Measurements from ENCODE around the gene ONECUT2. TPM values are rescaled to one million over a fixed set of nuclear protein-coding genes. Genes with fewer than 3 reads are reported as not detected.

Gene ONECUT2
- total RNA-seq, 1 experiment from 2014 or later = 4.3 TPM

DNA sequence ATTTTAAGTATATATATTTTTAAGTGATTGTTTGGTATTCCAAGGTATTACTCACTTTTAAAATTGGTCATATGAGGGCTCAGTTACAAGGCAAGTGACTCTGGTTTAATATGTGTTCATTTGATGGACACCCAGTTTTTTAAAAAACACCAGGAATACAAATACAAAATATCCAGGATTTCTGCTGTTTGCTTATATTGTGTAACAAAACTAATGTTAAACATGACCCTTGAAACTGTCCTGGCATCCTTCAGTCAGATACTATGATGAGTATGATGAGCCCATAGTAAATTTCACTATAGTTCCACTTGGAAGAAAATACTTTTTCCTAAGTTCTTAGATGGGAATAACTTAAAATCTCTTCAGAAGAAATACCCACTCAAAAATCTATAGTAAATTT is 11.4 kb upstream of the ONECUT2 start:
- Histone ChIP-seq H3K36me3 (ENCODE audit: control insufficient read depth in 1 of 2, insufficient read depth in 2 of 2, low read length in 2 of 2) (no peaks in the 10 kb centered on the region), H3K9ac (ENCODE audit: low read length) (no peak overlapping the region), H3K79me2 (ENCODE audit: insufficient read depth, low read length) (no peaks in the 10 kb centered on the region), H3K27ac (ENCODE audit: low read depth, low read length) (no peak overlapping the region), H3K4me3 (replicated peaks in 1 of 2; ENCODE audit: low read depth in 1 of 2, low read length in 2 of 2) (no peak overlapping the region), H4K20me1 (ENCODE audit: insufficient read depth) (no peaks in the 10 kb centered on the region), H2AFZ (ENCODE audit: low read depth, low read length, poor library complexity, severe bottlenecking) (no peak overlapping the region), H3K9me3 (ENCODE audit: control insufficient read depth in 1 of 2, insufficient read depth in 1 of 2, low read depth in 1 of 2, low read length in 2 of 2) (no peaks in the 10 kb centered on the region), H3K9me2 (ENCODE audit: insufficient read depth) (no peaks in the 10 kb centered on the region), H3K4me1 (ENCODE audit: control insufficient read depth in 1 of 2, insufficient read depth in 2 of 2, low read length in 2 of 2) (no peaks in the 10 kb centered on the region), H3K27me3 (ENCODE audit: insufficient read depth, low read length) (peaks cover 38% of the 10 kb centered on the region), H3K4me2 (ENCODE audit: low read length) (no peak overlapping the region)
- TF ChIP-seq, protein P1, sequence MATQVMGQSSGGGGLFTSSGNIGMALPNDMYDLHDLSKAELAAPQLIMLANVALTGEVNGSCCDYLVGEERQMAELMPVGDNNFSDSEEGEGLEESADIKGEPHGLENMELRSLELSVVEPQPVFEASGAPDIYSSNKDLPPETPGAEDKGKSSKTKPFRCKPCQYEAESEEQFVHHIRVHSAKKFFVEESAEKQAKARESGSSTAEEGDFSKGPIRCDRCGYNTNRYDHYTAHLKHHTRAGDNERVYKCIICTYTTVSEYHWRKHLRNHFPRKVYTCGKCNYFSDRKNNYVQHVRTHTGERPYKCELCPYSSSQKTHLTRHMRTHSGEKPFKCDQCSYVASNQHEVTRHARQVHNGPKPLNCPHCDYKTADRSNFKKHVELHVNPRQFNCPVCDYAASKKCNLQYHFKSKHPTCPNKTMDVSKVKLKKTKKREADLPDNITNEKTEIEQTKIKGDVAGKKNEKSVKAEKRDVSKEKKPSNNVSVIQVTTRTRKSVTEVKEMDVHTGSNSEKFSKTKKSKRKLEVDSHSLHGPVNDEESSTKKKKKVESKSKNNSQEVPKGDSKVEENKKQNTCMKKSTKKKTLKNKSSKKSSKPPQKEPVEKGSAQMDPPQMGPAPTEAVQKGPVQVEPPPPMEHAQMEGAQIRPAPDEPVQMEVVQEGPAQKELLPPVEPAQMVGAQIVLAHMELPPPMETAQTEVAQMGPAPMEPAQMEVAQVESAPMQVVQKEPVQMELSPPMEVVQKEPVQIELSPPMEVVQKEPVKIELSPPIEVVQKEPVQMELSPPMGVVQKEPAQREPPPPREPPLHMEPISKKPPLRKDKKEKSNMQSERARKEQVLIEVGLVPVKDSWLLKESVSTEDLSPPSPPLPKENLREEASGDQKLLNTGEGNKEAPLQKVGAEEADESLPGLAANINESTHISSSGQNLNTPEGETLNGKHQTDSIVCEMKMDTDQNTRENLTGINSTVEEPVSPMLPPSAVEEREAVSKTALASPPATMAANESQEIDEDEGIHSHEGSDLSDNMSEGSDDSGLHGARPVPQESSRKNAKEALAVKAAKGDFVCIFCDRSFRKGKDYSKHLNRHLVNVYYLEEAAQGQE (IDR thresholded peaks at IDR 0.05; ENCODE audit: low read depth) = no peak
- no peak for TF ChIP-seq FOSL1 (IDR thresholded peaks at IDR 0.05; ENCODE audit: low read depth)
- TF ChIP-seq JUND (IDR thresholded peaks at IDR 0.05) = no peak
- TF ChIP-seq, protein P2, sequence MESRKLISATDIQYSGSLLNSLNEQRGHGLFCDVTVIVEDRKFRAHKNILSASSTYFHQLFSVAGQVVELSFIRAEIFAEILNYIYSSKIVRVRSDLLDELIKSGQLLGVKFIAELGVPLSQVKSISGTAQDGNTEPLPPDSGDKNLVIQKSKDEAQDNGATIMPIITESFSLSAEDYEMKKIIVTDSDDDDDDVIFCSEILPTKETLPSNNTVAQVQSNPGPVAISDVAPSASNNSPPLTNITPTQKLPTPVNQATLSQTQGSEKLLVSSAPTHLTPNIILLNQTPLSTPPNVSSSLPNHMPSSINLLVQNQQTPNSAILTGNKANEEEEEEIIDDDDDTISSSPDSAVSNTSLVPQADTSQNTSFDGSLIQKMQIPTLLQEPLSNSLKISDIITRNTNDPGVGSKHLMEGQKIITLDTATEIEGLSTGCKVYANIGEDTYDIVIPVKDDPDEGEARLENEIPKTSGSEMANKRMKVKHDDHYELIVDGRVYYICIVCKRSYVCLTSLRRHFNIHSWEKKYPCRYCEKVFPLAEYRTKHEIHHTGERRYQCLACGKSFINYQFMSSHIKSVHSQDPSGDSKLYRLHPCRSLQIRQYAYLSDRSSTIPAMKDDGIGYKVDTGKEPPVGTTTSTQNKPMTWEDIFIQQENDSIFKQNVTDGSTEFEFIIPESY (IDR thresholded peaks at IDR 0.05; ENCODE audit: extremely low read depth, insufficient replicate concordance, low read length) = no peak
- no peak for TF ChIP-seq POLR2A (IDR thresholded peaks at IDR 0.05; ENCODE audit: borderline replicate concordance, extremely low read depth, insufficient read depth, insufficient read length)
- no peak for TF ChIP-seq ELF1 (IDR thresholded peaks at IDR 0.05; ENCODE audit: borderline replicate concordance, low read depth)
- TF ChIP-seq CBX3 (IDR thresholded peaks at IDR 0.05; ENCODE audit: low read depth) = no peak
- TF ChIP-seq SIN3A (IDR thresholded peaks at IDR 0.05; ENCODE audit: low read depth) = no peak
- TF ChIP-seq YY1 (IDR thresholded peaks at IDR 0.05; ENCODE audit: extremely low read depth, insufficient replicate concordance, low read depth, low read length) = no peak
- TF ChIP-seq ZNF274 (IDR thresholded peaks at IDR 0.05; ENCODE audit: low read depth, low read length) = no peak
- no peak for TF ChIP-seq EZH2phosphoT487 (IDR thresholded peaks at IDR 0.05; ENCODE audit: borderline replicate concordance)
- no peak for TF ChIP-seq RAD21 (IDR thresholded peaks at IDR 0.05; ENCODE audit: low read depth)
- POLR2A ChIA-PET = no interaction called here
- RAD21 ChIA-PET (ENCODE audit: low non-redundant PET in 1 of 2, low total read pairs in 2 of 2, uncharacterized antibody in 2 of 2, unreplicated experiment in 2 of 2) = no interaction called here
- no peak for DNase-seq (ENCODE audit: low read depth, low spot score)
- intact Hi-C loops (cut with micrococcal nuclease) = no loop called here
- BruUV-seq (replicated peaks) = no TSS peak
- CTCF ChIA-PET = no interaction called here
- no peak for ATAC-seq

All from HCT116 (cell line).